Naive thymus-derived CD4-positive, alpha-beta T cell (primary cell): ENCODE data around the gene PEX5L. TPM values are rescaled to one million over a fixed set of nuclear protein-coding genes. Genes with fewer than 3 reads are reported as not detected.

ENCODE experiments used
- ATAC-seq: fragments of 150-1000 bp; cut with Tn5 transposase; 2 replicates; pipeline ENCODE4 v1.10.0; 2021; ENCODE audit warnings: mild to moderate bottlenecking, moderate library complexity
- CTCF ChIA-PET: fragments of 350-600 bp; sonication (Branson Sonifier 250); formaldehyde crosslinking; loops from one replicate; lab custom pipeline; 2021; ENCODE audit warnings: antibody characterized with exemption; lab: Charles Lee
- POLR2A ChIA-PET: fragments of 350-600 bp; sonication (Branson Sonifier 250); formaldehyde crosslinking; loops from one replicate; lab custom pipeline; 2021; ENCODE audit warnings: antibody characterized with exemption, inconsistent platforms; lab: Charles Lee
- DNase-seq, 9 donors: peaks; one replicate each; pipeline versions ENCODE4 v3.0.0 to v3.0.0-alpha.2; 2020 to 2022; ENCODE audit warnings: mixed read lengths in 1 of 9
- H3K27ac ChIP-seq: one replicate; pipeline ENCODE4 v1.7.0; 2013; ENCODE audit warnings: mild to moderate bottlenecking, low read depth, low read length, moderate library complexity
- H3K27me3 ChIP-seq, 2 donors: one replicate each; pipeline ENCODE4 v1.7.0; 2013; ENCODE audit warnings: low read length in 2 of 2, mild to moderate bottlenecking in 2 of 2, moderate library complexity in 2 of 2; ENCODE audit not compliant: control insufficient read depth in 2 of 2, insufficient read depth in 2 of 2
- H3K36me3 ChIP-seq, 3 experiments: 1 replicate in 2 of 3; 2 replicates in 1 of 3; pipeline ENCODE4 v1.7.0; 2013; ENCODE audit warnings: low read length in 3 of 3, mild to moderate bottlenecking in 3 of 3, moderate library complexity in 1 of 3; ENCODE audit not compliant: insufficient read depth in 3 of 3, control insufficient read depth in 2 of 3
- H3K4me1 ChIP-seq, 2 donors: one replicate each; pipeline ENCODE4 v1.7.0; 2013; ENCODE audit warnings: low read length in 2 of 2, mild to moderate bottlenecking in 2 of 2, moderate library complexity in 1 of 2; ENCODE audit not compliant: control insufficient read depth in 2 of 2, insufficient read depth in 2 of 2
- H3K4me3 ChIP-seq: 2 replicates; pipeline ENCODE4 v1.7.0; 2013; ENCODE audit warnings: mild to moderate bottlenecking, low read length
- H3K9me3 ChIP-seq, 3 experiments: 1 replicate in 2 of 3; 2 replicates in 1 of 3; pipeline ENCODE4 v1.7.0; 2013; ENCODE audit warnings: low read length in 3 of 3; ENCODE audit not compliant: control insufficient read depth in 2 of 3
- H3K27ac Mint-ChIP-seq, 9 donors: one replicate each; pipeline ENCODE4 v1.8.0; 2020 to 2022; ENCODE audit warnings: mixed read lengths in 9 of 9, mild to moderate bottlenecking in 8 of 9, moderate library complexity in 5 of 9, inconsistent platforms in 2 of 9
- H3K27me3 Mint-ChIP-seq, 5 donors: one replicate each; pipeline ENCODE4 v1.8.0; 2021 to 2022; ENCODE audit warnings: mixed read lengths in 5 of 5, mild to moderate bottlenecking in 1 of 5
- H3K36me3 Mint-ChIP-seq, 5 donors: one replicate each; pipeline ENCODE4 v1.8.0; 2020 to 2022; ENCODE audit warnings: mixed read lengths in 5 of 5, mild to moderate bottlenecking in 3 of 5, inconsistent platforms in 1 of 5
- H3K4me1 Mint-ChIP-seq, 7 donors: one replicate each; pipeline ENCODE4 v1.8.0; 2020 to 2022; ENCODE audit warnings: mixed read lengths in 7 of 7, mild to moderate bottlenecking in 3 of 7, inconsistent platforms in 1 of 7
- H3K4me3 Mint-ChIP-seq, 10 donors: one replicate each; pipeline ENCODE4 v1.8.0; 2020 to 2022; ENCODE audit warnings: mild to moderate bottlenecking in 10 of 10, mixed read lengths in 10 of 10, moderate library complexity in 6 of 10, inconsistent platforms in 2 of 10
- H3K9me3 Mint-ChIP-seq, 11 donors: one replicate each; pipeline ENCODE4 v1.8.0; 2020 to 2022; ENCODE audit warnings: mixed read lengths in 11 of 11, mild to moderate bottlenecking in 4 of 11, inconsistent platforms in 1 of 11, moderate library complexity in 1 of 11
- intact Hi-C, 2 donors: fragments of 100-400 bp; cut with micrococcal nuclease; formaldehyde crosslinking; loops; one replicate each; pipeline ENCODE4 v1.15.1; 2023
- polyA plus RNA-seq, 2 donors: library from polyadenylated mRNA; unstranded; fragments of 300-500 nt; fragmentation: Illumina TruSeq; gene quantifications; one replicate each; pipeline ENCODE4 v1.2.3, GENCODE V29; 2021
- total RNA-seq, 6 experiments: library from RNA in 5 of 6; stranded (reverse) in 5 of 6; gene quantifications; 1 replicate in 5 of 6; 2 replicates in 1 of 6; pipeline ENCODE4 v1.2.3 and lab custom pipeline; 2021 to 2026

PEX5L gene
- total and polyA plus RNA-seq, 7 experiments from 2014 or later: 0.08 to 0.46 TPM; not detected in 5

- Mint-ChIP-seq H3K27me3 (peaks cover 0 to 4% (median 0%) of the 10 kb centered on the region in 5 donors), H3K4me1 (no peaks in the 10 kb centered on the region), H3K4me3 (no peak overlapping the region), H3K9me3 (peaks cover 0 to 5% (median 0%) of the 10 kb centered on the region in 11 donors), H3K36me3 (no peaks in the 10 kb centered on the region), H3K27ac (no peak overlapping the region)
- Histone ChIP-seq H3K27me3 (no peaks in the 10 kb centered on the region), H3K4me1 (no peaks in the 10 kb centered on the region), H3K27ac (no peak overlapping the region), H3K9me3 (no peaks in the 10 kb centered on the region), H3K36me3 (no peaks in the 10 kb centered on the region), H3K4me3 (no peak overlapping the region)
- POLR2A ChIA-PET: no interaction called here
- ATAC-seq (no peak), DNase-seq (no peak)
- intact Hi-C loops: no loop called here
- CTCF ChIA-PET: no interaction called here
These were observed 41.3 kb downstream of the PEX5L start for GRCh38 chr3:179995406-179995805.

GRCh38 chr3:179991883-179992282 is 44.9 kb downstream of the PEX5L start:
- no peak overlapping the region for H3K4me3 Mint-ChIP-seq
- H3K4me1 Mint-ChIP-seq: no peaks in the 10 kb centered on the region
- Histone ChIP-seq H3K36me3 (no peaks in the 10 kb centered on the region), H3K27ac (no peak overlapping the region), H3K4me1 (no peaks in the 10 kb centered on the region), H3K4me3 (no peak overlapping the region), H3K9me3 (no peaks in the 10 kb centered on the region), H3K27me3 (no peaks in the 10 kb centered on the region)
- ChIA-PET POLR2A (no interaction called here), CTCF (no interaction called here)
- no peaks in the 10 kb centered on the region for H3K36me3 Mint-ChIP-seq
- no peak overlapping the region for H3K27ac Mint-ChIP-seq
- ATAC-seq: no peak
- peaks cover 0 to 5% (median 0%) of the 10 kb centered on the region in 11 donors for H3K9me3 Mint-ChIP-seq
- peaks cover 0 to 4% (median 0%) of the 10 kb centered on the region in 5 donors for H3K27me3 Mint-ChIP-seq
- no peak for DNase-seq
- intact Hi-C loops: no loop called here

DNA sequence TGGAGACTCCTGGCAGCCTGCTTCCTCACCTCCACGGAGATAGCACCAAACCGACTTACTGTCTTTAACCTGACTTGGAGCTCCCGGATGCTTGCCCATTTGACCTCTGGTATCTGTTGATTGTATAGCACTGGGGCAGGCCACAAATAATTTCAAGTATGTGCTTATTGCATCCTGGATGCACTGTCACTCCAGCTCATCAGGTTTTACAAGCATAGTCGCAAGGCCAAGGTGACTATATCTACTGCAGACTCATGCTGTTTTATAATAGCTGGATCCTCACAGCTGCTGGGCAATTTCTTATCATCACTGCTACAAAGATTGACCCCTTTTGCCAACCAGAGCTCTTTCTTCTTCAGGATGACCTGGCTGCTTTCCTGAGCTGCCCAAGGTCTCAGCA is 45.6 kb downstream of the PEX5L start:
- H3K36me3 Mint-ChIP-seq: no peaks in the 10 kb centered on the region
- no peak overlapping the region for H3K4me3 Mint-ChIP-seq
- Histone ChIP-seq H3K27me3 (no peaks in the 10 kb centered on the region), H3K27ac (no peak overlapping the region), H3K36me3 (no peaks in the 10 kb centered on the region), H3K4me1 (no peaks in the 10 kb centered on the region), H3K4me3 (no peak overlapping the region), H3K9me3 (no peaks in the 10 kb centered on the region)
- DNase-seq: no peak
- CTCF ChIA-PET: no interaction called here
- no peak overlapping the region for H3K27ac Mint-ChIP-seq
- POLR2A ChIA-PET: no interaction called here
- intact Hi-C loops: no loop called here
- ATAC-seq: no peak
- no peaks in the 10 kb centered on the region for H3K4me1 Mint-ChIP-seq
- peaks cover 0 to 5% (median 0%) of the 10 kb centered on the region in 11 donors for H3K9me3 Mint-ChIP-seq
- peaks cover 0 to 4% (median 0%) of the 10 kb centered on the region in 5 donors for H3K27me3 Mint-ChIP-seq

DNA sequence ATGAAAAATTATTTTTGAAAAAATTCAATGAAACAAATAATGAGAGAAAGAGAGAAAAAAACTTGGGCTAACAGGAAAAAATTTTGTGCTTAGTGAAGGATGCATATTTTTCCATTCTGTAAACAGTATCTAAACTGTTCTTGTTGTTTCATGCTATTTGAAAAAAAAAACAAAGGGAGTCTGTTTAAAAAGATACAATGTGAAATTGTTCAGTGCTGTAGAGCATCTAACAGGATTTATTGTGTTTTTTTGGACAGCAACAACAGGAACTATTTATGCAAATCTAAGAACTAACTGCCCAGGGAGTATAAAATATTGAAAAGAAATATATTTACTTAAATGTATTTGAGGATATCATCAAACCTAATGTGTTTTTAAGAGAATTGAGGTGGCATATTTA is 55.1 kb downstream of the PEX5L start:
- Histone ChIP-seq H3K27ac (no peak overlapping the region), H3K4me3 (no peak overlapping the region), H3K4me1 (no peaks in the 10 kb centered on the region), H3K36me3 (no peaks in the 10 kb centered on the region), H3K9me3 (no peaks in the 10 kb centered on the region), H3K27me3 (no peaks in the 10 kb centered on the region)
- Mint-ChIP-seq H3K4me3 (no peak overlapping the region), H3K36me3 (no peaks in the 10 kb centered on the region), H3K9me3 (no peaks in the 10 kb centered on the region), H3K27ac (no peak overlapping the region), H3K4me1 (no peaks in the 10 kb centered on the region), H3K27me3 (peaks cover 0 to 16% (median 10%) of the 10 kb centered on the region in 5 donors)
- intact Hi-C loops: no loop called here
- ChIA-PET CTCF (no interaction called here), POLR2A (no interaction called here)
- ATAC-seq (no peak), DNase-seq (no peak)

- ChIA-PET CTCF (no interaction called here), POLR2A (no interaction called here)
- no peak overlapping the region for H3K4me3 ChIP-seq
- H3K36me3 ChIP-seq: no peaks in the 10 kb centered on the region
- intact Hi-C loops: no loop called here
- Mint-ChIP-seq H3K36me3 (no peaks in the 10 kb centered on the region), H3K27ac (no peak overlapping the region), H3K9me3 (peaks cover 0 to 5% (median 0%) of the 10 kb centered on the region in 11 donors), H3K27me3 (peaks cover 5 to 35% (median 20%) of the 10 kb centered on the region in 5 donors), H3K4me3 (no peak overlapping the region), H3K4me1 (peaks cover 0 to 11% (median 0%) of the 10 kb centered on the region in 7 donors)
- H3K9me3 ChIP-seq: no peaks in the 10 kb centered on the region
- H3K27ac ChIP-seq: no peak overlapping the region
- H3K27me3 ChIP-seq: no peaks in the 10 kb centered on the region
- no peaks in the 10 kb centered on the region for H3K4me1 ChIP-seq
- DNase-seq: no peak
- no peak for ATAC-seq
These were observed 59.4 kb downstream of the PEX5L start for GRCh38 chr3:179977356-179977755.

DNA sequence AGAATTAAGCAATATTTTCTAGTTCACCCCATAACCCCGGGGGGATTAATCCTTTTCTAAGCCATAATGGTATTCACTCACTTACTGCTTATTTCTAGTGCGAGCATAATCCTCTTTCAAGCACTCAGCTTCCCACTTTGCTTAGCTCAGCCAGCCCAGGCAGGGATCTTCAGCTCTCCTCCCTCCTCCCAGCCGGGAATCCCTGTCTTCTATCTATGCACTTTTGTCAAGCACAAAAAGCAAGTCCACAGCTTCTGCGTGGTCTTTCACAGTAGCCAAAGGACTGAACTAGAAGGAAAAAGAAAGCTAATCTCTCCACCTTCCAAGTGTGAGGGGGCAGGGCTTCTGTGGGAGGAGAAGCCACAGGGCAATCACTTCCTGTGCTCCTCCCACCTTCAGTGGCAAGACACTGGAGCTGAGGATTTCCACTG is 62.8 kb downstream of the PEX5L start:
- Mint-ChIP-seq H3K4me3 (peak overlapping the region in 1 of 10 donors; percentile 42), H3K4me1 (peaks cover 0 to 11% (median 0%) of the 10 kb centered on the region in 7 donors), H3K9me3 (peaks cover 0 to 5% (median 0%) of the 10 kb centered on the region in 11 donors), H3K27ac (no peak overlapping the region), H3K27me3 (peaks cover 5 to 24% (median 12%) of the 10 kb centered on the region in 5 donors), H3K36me3 (no peaks in the 10 kb centered on the region)
- ChIA-PET POLR2A (no interaction called here), CTCF (no interaction called here)
- no peaks in the 10 kb centered on the region for H3K9me3 ChIP-seq
- no peaks in the 10 kb centered on the region for H3K4me1 ChIP-seq
- H3K4me3 ChIP-seq: no peak overlapping the region
- H3K27me3 ChIP-seq: no peaks in the 10 kb centered on the region
- no peak for ATAC-seq
- no peak for DNase-seq
- no peak overlapping the region for H3K27ac ChIP-seq
- no peaks in the 10 kb centered on the region for H3K36me3 ChIP-seq
- intact Hi-C loops: no loop called here

GRCh38 chr3:179972881-179973423 is 63.8 kb downstream of the PEX5L start:
- DNase-seq: no peak
- ChIA-PET CTCF (no interaction called here), POLR2A (no interaction called here)
- ATAC-seq: no peak
- H3K36me3 Mint-ChIP-seq: no peaks in the 10 kb centered on the region
- no peak overlapping the region for H3K27ac Mint-ChIP-seq
- no peak overlapping the region for H3K4me3 ChIP-seq
- no peaks in the 10 kb centered on the region for H3K36me3 ChIP-seq
- H3K4me3 Mint-ChIP-seq: no peak overlapping the region
- peaks cover 5 to 24% (median 12%) of the 10 kb centered on the region in 5 donors for H3K27me3 Mint-ChIP-seq
- no peaks in the 10 kb centered on the region for H3K4me1 ChIP-seq
- peaks cover 0 to 11% (median 0%) of the 10 kb centered on the region in 7 donors for H3K4me1 Mint-ChIP-seq
- no peaks in the 10 kb centered on the region for H3K27me3 ChIP-seq
- peaks cover 0 to 5% (median 0%) of the 10 kb centered on the region in 11 donors for H3K9me3 Mint-ChIP-seq
- intact Hi-C loops: no loop called here
- H3K27ac ChIP-seq: no peak overlapping the region
- no peaks in the 10 kb centered on the region for H3K9me3 ChIP-seq
